Caco-2 (cell line): ENCODE measurements around the gene PTOV1. TPM values are rescaled to one million over a fixed set of nuclear protein-coding genes. Genes with fewer than 3 reads are reported as not detected.

ENCODE experiments used
- BruUV-seq: library from RNA; stranded (reverse); fragments of 400-500 nt; replicated peaks from 2 replicates; lab custom pipeline; 2021; lab: Mats Ljungman, UMichigan
- CTCF ChIA-PET: fragments of 300-600 bp; sonication (Branson Sonifier 250); formaldehyde crosslinking; loops from one replicate; lab custom pipeline; 2022; ENCODE audit warnings: antibody characterized with exemption; lab: Charles Lee
- POLR2A ChIA-PET: fragments of 300-600 bp; sonication (Branson Sonifier 250); formaldehyde crosslinking; loops from one replicate; lab custom pipeline; 2022; ENCODE audit warnings: antibody characterized with exemption; lab: Charles Lee
- DNase-seq, 2 experiments: peaks; one replicate each; pipeline versions ENCODE4 v3.0.0 to v3.0.0-alpha.2; 2020 to 2022
- H3K27me3 ChIP-seq: replicated peaks from 2 replicates; pipeline ENCODE4 v1.6.0; 2011; ENCODE audit warnings: low read length; ENCODE audit not compliant: control insufficient read depth, insufficient read depth
- H3K36me3 ChIP-seq: 2 replicates; pipeline ENCODE4 v1.5.1; 2011; ENCODE audit warnings: low read length; ENCODE audit not compliant: control insufficient read depth, insufficient read depth
- H3K4me1 ChIP-seq: fragments of 250-450 bp; sonication (Bioruptor Pico); 2 replicates; pipeline ENCODE4 v1.5.1; 2020; ENCODE audit warnings: mild to moderate bottlenecking
- H3K4me3 ChIP-seq: 2 replicates; pipeline ENCODE4 v1.5.1; 2011; ENCODE audit warnings: low read depth, mild to moderate bottlenecking, control low read depth, low read length
- H3K9me3 ChIP-seq: fragments of 250-450 bp; sonication (Bioruptor Pico); 2 replicates; pipeline ENCODE4 v1.5.1; 2020; ENCODE audit warnings: mild to moderate bottlenecking, moderate library complexity
- H3K27ac Mint-ChIP-seq: one replicate; pipeline ENCODE4 v1.8.0; 2022; ENCODE audit warnings: mixed read lengths; ENCODE audit not compliant: unreplicated experiment
- H3K27me3 Mint-ChIP-seq: one replicate; pipeline ENCODE4 v1.8.0; 2022; ENCODE audit warnings: mixed read lengths; ENCODE audit not compliant: insufficient read depth, unreplicated experiment
- H3K36me3 Mint-ChIP-seq: one replicate; pipeline ENCODE4 v1.8.0; 2022; ENCODE audit warnings: mild to moderate bottlenecking, mixed read lengths; ENCODE audit not compliant: insufficient read depth, unreplicated experiment
- H3K4me1 Mint-ChIP-seq: one replicate; pipeline ENCODE4 v1.8.0; 2022; ENCODE audit warnings: low read depth, mixed read lengths; ENCODE audit not compliant: unreplicated experiment
- H3K4me3 Mint-ChIP-seq: one replicate; pipeline ENCODE4 v1.8.0; 2022; ENCODE audit warnings: mild to moderate bottlenecking, moderate library complexity, mixed read lengths; ENCODE audit not compliant: unreplicated experiment
- H3K9me3 Mint-ChIP-seq: one replicate; pipeline ENCODE4 v1.8.0; 2022; ENCODE audit warnings: mixed read lengths; ENCODE audit not compliant: unreplicated experiment
- CTCF ChIP-seq, 2 experiments: fragments of 200-600 bp in 1 of 2; IDR thresholded peaks; 1 replicate in 1 of 2; 2 replicates in 1 of 2; pipeline versions ENCODE4 v1.5.1 to v1.8.0; 2011 to 2022; ENCODE audit warnings: antibody characterized with exemption in 1 of 2, control low read depth in 1 of 2, inconsistent platforms in 1 of 2, low read depth in 1 of 2, low read length in 1 of 2, mild to moderate bottlenecking in 1 of 2, moderate library complexity in 1 of 2; ENCODE audit not compliant: insufficient read depth in 1 of 2, severe bottlenecking in 1 of 2, unreplicated experiment in 1 of 2
- intact Hi-C: fragments of 100-400 bp; cut with micrococcal nuclease; formaldehyde crosslinking; loops from one replicate; pipeline ENCODE4 v1.10.0; 2022; ENCODE audit not compliant: unreplicated experiment
- total RNA-seq: library from RNA; stranded (reverse); gene quantifications from 2 replicates; pipeline ENCODE4 v1.2.3, GENCODE V29; 2022

Gene PTOV1
- total RNA-seq, 1 experiment from 2014 or later: 209 TPM

GRCh38 chr19:49871349-49871985, 20.5 kb downstream of the PTOV1 start:
- no TSS peak for BruUV-seq
- Histone ChIP-seq H3K36me3 (peaks cover 4% of the 10 kb centered on the region), H3K27me3 (no peaks in the 10 kb centered on the region), H3K4me1 (peaks cover 12% of the 10 kb centered on the region), H3K4me3 (no peak overlapping the region), H3K9me3 (no peaks in the 10 kb centered on the region)
- H3K4me3 Mint-ChIP-seq: peak overlapping the region; percentile 27
- TF ChIP-seq CTCF (IDR thresholded peaks at IDR 0.05; ENCODE audit: insufficient read depth in 1 of 2, low read depth in 1 of 2, low read length in 1 of 2, severe bottlenecking in 1 of 2, unreplicated experiment in 1 of 2): no peak
- peaks cover 30% of the 10 kb centered on the region for H3K36me3 Mint-ChIP-seq
- intact Hi-C loops: loop anchor here (10.0 kb wide), 1 partner anchor 443 kb away; no protein-coding TSS in a partner anchor
- no peak for DNase-seq
- peaks cover 6% of the 10 kb centered on the region for H3K4me1 Mint-ChIP-seq
- no peaks in the 10 kb centered on the region for H3K9me3 Mint-ChIP-seq
- ChIA-PET POLR2A (no interaction called here), CTCF (no interaction called here)
- no peaks in the 10 kb centered on the region for H3K27me3 Mint-ChIP-seq
- H3K27ac Mint-ChIP-seq: no peak overlapping the region

GRCh38 chr19:49872245-49873128, 21.5 kb downstream of the PTOV1 start:
- Mint-ChIP-seq H3K36me3 (peaks cover 19% of the 10 kb centered on the region), H3K9me3 (no peaks in the 10 kb centered on the region), H3K27me3 (no peaks in the 10 kb centered on the region), H3K4me3 (peak overlapping the region; percentile 27), H3K4me1 (no peaks in the 10 kb centered on the region), H3K27ac (no peak overlapping the region)
- ChIA-PET POLR2A (no interaction called here), CTCF (interaction anchor here (0.6 kb wide), 1 partner anchor 424 kb away, joined by 3 read pairs; no protein-coding TSS in a partner anchor)
- no peak for DNase-seq
- BruUV-seq: no TSS peak
- peaks cover 4% of the 10 kb centered on the region for H3K36me3 ChIP-seq
- no peaks in the 10 kb centered on the region for H3K9me3 ChIP-seq
- intact Hi-C loops: loop anchor here (10.0 kb wide), 1 partner anchor 442 kb away; no protein-coding TSS in a partner anchor
- H3K4me3 ChIP-seq: no peak overlapping the region
- TF ChIP-seq CTCF (IDR thresholded peaks at IDR 0.05; ENCODE audit: insufficient read depth in 1 of 2, low read depth in 1 of 2, low read length in 1 of 2, severe bottlenecking in 1 of 2, unreplicated experiment in 1 of 2): no peak
- no peaks in the 10 kb centered on the region for H3K27me3 ChIP-seq
- H3K4me1 ChIP-seq: peaks cover 11% of the 10 kb centered on the region

DNA sequence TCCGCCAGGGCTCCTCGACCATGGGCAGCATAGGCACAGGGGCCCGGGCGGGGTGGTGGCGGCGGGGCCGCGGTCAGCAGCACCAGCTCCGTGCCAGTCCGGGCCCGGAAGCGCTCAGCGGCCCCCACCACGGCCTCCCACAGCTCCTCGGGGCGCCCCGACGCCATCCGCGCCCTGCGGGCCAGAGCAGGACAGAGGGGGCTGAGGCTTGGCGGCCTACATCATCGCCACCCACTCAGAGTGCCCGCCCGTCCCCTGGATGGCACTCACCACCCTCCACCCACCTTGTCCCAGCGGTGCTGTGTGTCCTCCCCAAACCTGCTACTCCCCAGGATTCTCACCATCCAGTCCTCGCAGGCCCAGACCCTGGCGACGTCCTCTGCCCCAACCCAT, 22.2 kb downstream of the PTOV1 start:
- H3K4me3 ChIP-seq: no peak overlapping the region
- no peaks in the 10 kb centered on the region for H3K9me3 ChIP-seq
- no peak for TF ChIP-seq CTCF (IDR thresholded peaks at IDR 0.05; ENCODE audit: insufficient read depth in 1 of 2, low read depth in 1 of 2, low read length in 1 of 2, severe bottlenecking in 1 of 2, unreplicated experiment in 1 of 2)
- ChIA-PET POLR2A (no interaction called here), CTCF (no interaction called here)
- intact Hi-C loops: loop anchor here (10.0 kb wide), 1 partner anchor 442 kb away; no protein-coding TSS in a partner anchor
- Mint-ChIP-seq H3K36me3 (peaks cover 14% of the 10 kb centered on the region), H3K27me3 (no peaks in the 10 kb centered on the region), H3K27ac (no peak overlapping the region), H3K9me3 (no peaks in the 10 kb centered on the region), H3K4me3 (no peak overlapping the region), H3K4me1 (no peaks in the 10 kb centered on the region)
- no TSS peak for BruUV-seq
- H3K27me3 ChIP-seq: no peaks in the 10 kb centered on the region
- DNase-seq: no peak
- peaks cover 4% of the 10 kb centered on the region for H3K36me3 ChIP-seq
- peaks cover 10% of the 10 kb centered on the region for H3K4me1 ChIP-seq
